ENCODE data around the gene BMPER. TPM values are rescaled to one million over a fixed set of nuclear protein-coding genes. Genes with fewer than 3 reads are reported as not detected.

Gene BMPER
- polyA plus RNA-seq, 1 experiment, result 8.8 TPM

DNA sequence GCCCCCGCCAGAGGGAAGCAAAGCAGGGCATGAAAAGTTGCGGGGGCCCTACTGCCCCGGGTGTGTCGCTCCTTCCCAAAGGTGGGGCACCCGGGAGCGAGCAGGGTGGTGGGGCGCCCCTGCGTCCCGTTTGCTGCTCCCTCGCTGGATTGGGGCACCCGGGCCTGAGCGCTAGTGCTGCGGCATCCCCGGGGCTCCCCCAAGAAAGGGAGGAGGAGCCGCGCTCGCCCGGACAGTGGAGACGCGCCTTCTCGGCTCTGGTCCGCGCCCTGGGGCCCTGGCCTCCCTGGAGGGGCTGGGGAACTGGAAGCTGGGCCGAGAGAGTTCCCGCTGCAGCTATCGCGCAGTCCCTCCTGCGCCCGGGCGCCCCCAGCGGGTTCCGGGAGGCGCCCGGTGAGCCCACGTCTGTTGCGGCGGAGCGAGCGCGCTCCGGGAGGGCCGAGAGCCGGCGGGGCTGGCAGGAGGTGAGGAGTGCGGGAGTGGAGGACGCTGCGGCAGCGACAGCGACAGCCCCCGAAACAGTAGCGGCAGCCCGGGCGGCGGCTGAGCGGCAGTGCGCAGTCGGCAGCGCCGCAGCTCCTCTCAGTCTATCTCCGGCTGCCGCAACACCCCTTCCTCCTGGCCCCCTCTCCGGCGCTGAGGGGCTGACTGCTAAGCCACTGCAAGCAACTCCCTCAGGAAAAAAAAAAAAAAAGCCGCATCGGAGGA, 504 bp upstream of the BMPER start:
- Histone ChIP-seq H3K27me3 (ENCODE audit: control insufficient read depth, insufficient read depth, low read length) (no peaks in the 10 kb centered on the region), H3K36me3 (ENCODE audit: control insufficient read depth, insufficient read depth, low read length) (no peaks in the 10 kb centered on the region), H3K4me3 (ENCODE audit: low read depth, low read length) (peak overlapping the region; percentile 57)
- POLR2A ChIA-PET, result interaction anchor here (0.7 kb wide), 2 partner anchors 229 to 1945 kb away, joined by 10 to 15 read pairs; no protein-coding TSS in a partner anchor
- CTCF ChIA-PET, result interaction anchor here (0.5 to 3.2 kb wide), 12 partner anchors 9 to 714 kb away, joined by 3 to 20 read pairs (median 4); no protein-coding TSS in a partner anchor
- DNase-seq (ENCODE audit: low read depth), result no peak
- TF ChIP-seq, protein P1, sequence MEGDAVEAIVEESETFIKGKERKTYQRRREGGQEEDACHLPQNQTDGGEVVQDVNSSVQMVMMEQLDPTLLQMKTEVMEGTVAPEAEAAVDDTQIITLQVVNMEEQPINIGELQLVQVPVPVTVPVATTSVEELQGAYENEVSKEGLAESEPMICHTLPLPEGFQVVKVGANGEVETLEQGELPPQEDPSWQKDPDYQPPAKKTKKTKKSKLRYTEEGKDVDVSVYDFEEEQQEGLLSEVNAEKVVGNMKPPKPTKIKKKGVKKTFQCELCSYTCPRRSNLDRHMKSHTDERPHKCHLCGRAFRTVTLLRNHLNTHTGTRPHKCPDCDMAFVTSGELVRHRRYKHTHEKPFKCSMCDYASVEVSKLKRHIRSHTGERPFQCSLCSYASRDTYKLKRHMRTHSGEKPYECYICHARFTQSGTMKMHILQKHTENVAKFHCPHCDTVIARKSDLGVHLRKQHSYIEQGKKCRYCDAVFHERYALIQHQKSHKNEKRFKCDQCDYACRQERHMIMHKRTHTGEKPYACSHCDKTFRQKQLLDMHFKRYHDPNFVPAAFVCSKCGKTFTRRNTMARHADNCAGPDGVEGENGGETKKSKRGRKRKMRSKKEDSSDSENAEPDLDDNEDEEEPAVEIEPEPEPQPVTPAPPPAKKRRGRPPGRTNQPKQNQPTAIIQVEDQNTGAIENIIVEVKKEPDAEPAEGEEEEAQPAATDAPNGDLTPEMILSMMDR (IDR thresholded peaks at IDR 0.05; ENCODE audit: insufficient read depth, low read depth, low read length), result no peak; the same call in none of the 2 replicates

DNA sequence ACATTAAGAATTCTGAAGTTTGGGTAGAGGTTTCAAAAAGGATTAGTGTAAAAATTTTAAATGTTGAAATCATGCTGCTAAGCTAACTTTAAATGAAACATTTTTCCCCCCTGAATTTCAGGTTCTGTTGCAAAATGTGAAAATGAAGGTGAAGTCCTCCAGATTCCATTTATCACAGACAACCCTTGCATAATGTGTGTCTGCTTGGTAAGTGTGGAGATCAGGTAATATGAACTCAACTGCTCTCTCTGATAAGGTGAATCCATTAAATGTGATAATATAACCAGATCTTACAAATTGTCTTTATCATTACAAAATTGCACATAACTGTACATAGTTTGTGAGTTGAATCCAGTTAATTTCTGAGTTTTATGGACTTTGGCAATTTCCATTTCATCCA, 1.4 kb downstream of the BMPER start:
- Histone ChIP-seq H3K27me3 (ENCODE audit: control insufficient read depth, insufficient read depth, low read length) (no peaks in the 10 kb centered on the region), H3K4me3 (ENCODE audit: low read depth, low read length) (no peak overlapping the region), H3K36me3 (ENCODE audit: control insufficient read depth, insufficient read depth, low read length) (no peaks in the 10 kb centered on the region)
- ChIA-PET POLR2A (no interaction called here), CTCF (interaction anchor here (0.8 to 1.2 kb wide), 4 partner anchors 10 to 181 kb away, joined by 3 to 5 read pairs (median 4); no protein-coding TSS in a partner anchor)
- no peak for DNase-seq (ENCODE audit: low read depth)
- TF ChIP-seq, protein P1 (IDR thresholded peaks at IDR 0.05; ENCODE audit: insufficient read depth, low read depth, low read length), result no peak

DNA sequence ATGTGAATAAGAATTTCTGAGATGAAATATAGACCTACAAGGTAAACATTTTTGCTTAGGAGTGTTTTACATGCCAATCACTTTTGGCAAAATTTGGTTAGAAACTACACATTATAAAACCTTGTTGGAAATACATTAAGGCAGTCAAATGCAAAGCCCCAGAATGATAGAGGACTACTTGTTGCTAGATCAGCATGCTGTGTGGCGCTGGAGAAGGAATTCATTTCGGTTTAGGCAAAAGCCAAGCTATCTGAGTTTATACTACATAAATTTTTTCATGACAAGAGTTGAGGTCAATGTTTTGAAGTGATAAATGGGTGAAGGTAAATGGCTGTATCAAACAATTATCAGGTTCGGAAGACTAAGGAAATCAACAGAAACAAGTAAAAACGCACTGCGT, 2.3 kb downstream of the BMPER start:
- no peak for DNase-seq (ENCODE audit: low read depth)
- Histone ChIP-seq H3K4me3 (ENCODE audit: low read depth, low read length) (no peak overlapping the region), H3K27me3 (ENCODE audit: control insufficient read depth, insufficient read depth, low read length) (no peaks in the 10 kb centered on the region), H3K36me3 (ENCODE audit: control insufficient read depth, insufficient read depth, low read length) (no peaks in the 10 kb centered on the region)
- ChIA-PET POLR2A (no interaction called here), CTCF (interaction anchor here (1.0 to 1.3 kb wide), 2 partner anchors 8 to 180 kb away, joined by 4 read pairs; no protein-coding TSS in a partner anchor)
- TF ChIP-seq, protein P1 (IDR thresholded peaks at IDR 0.05; ENCODE audit: insufficient read depth, low read depth, low read length), result no peak

DNA sequence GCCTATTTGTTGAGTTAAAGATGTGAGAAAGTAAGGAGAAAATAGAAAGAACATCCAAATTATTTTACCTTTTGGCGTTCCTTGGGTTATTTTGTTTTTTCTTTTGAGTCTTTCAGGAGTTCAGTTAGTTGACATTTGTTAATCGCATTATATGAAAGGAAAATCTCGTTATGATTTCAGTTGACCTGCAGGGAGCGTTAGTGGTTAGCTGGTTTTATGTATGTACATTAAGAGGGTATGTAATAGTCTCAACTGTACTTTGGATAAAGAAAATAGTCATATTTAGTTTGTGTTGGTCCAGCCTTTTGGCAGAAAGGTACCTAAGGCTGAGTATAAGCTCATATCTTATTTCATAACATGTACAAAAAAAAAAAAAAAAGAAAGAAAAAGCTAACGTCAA, 4.0 kb downstream of the BMPER start:
- TF ChIP-seq, protein P1 (IDR thresholded peaks at IDR 0.05; ENCODE audit: insufficient read depth, low read depth, low read length), result no peak
- POLR2A ChIA-PET, result no interaction called here
- CTCF ChIA-PET, result interaction anchor here (0.7 to 1.6 kb wide), 5 partner anchors 12 to 450 kb away, joined by 3 to 11 read pairs (median 4); no protein-coding TSS in a partner anchor
- DNase-seq (ENCODE audit: low read depth), result no peak
- no peaks in the 10 kb centered on the region for H3K36me3 ChIP-seq (ENCODE audit: control insufficient read depth, insufficient read depth, low read length)
- H3K27me3 ChIP-seq (ENCODE audit: control insufficient read depth, insufficient read depth, low read length), result no peaks in the 10 kb centered on the region
- no peak overlapping the region for H3K4me3 ChIP-seq (ENCODE audit: low read depth, low read length)

DNA sequence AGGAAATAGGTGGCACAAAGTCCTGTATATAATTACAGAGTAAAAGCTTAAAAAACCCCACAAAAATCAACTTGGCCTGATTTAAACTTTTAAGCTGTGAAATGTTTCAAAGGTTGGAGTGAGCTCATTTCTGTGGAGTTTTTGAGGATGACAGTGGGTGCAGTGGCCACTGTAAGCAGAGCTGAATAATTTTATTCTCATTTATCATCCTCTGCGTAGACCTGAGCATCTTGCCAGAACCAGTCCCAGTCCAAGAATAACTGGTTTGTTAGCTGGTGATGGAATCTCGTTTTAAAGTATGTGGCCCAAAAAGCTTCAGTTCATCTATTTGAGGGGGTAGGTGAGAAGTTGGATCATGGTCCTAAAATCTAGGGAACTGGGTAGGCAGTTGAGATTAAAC, 4.4 kb downstream of the BMPER start:
- Histone ChIP-seq H3K36me3 (ENCODE audit: control insufficient read depth, insufficient read depth, low read length) (no peaks in the 10 kb centered on the region), H3K4me3 (ENCODE audit: low read depth, low read length) (no peak overlapping the region), H3K27me3 (ENCODE audit: control insufficient read depth, insufficient read depth, low read length) (no peaks in the 10 kb centered on the region)
- TF ChIP-seq, protein P1 (IDR thresholded peaks at IDR 0.05; ENCODE audit: insufficient read depth, low read depth, low read length), result no peak
- no peak for DNase-seq (ENCODE audit: low read depth)
- POLR2A ChIA-PET, result no interaction called here
- CTCF ChIA-PET, result interaction anchor here (0.7 to 1.6 kb wide), 5 partner anchors 11 to 450 kb away, joined by 3 to 11 read pairs (median 4); no protein-coding TSS in a partner anchor
